HG03039 (cell line): ENCODE results near the gene TSPAN16.

Experiments
- ATAC-seq: cut with Tn5 transposase; IDR thresholded peaks from one replicate; pipeline ENCODE4 v1.9.1; 2021; ENCODE audit warnings: mild to moderate bottlenecking, moderate library complexity; ENCODE audit not compliant: unreplicated experiment

The TSPAN16 gene

DNA sequence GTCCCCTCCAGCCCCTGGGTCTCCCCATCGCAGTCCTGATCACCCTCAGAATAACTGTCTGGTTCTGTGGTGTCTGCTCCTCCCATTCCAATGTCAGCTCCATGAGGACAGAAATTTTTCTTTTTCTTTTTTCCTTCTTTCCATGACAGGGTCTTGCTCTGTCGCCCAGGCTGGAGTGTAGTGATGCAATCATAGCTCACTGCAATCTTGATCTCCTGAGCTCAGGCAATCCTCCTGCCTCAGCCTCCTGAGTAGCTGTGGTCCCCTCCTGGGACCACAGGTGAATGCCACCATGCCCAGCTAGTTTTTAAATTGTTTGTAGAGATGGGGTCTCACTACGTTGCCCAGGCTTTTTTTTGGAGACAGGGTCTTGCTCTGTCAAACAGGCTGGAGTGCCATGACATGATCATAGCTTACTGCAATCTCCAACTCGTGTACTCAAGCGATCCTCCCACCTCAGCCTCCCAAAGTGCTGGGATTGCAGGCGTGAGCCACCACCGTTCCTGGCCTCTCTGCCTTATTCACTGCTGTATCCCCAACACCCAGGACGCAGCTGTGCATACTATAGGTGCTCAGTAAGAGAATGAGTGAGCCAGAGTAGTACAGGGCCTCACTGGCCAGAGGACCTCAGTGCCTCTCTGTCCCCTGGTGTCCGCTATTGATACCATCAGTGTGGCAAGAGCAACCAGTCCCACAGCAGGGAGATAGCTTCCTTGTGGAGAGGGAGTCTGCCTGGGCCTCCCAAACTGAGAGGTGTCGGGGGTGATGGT lies 28.5 kb upstream of the TSPAN16 start:
- ATAC-seq: no peak

DNA sequence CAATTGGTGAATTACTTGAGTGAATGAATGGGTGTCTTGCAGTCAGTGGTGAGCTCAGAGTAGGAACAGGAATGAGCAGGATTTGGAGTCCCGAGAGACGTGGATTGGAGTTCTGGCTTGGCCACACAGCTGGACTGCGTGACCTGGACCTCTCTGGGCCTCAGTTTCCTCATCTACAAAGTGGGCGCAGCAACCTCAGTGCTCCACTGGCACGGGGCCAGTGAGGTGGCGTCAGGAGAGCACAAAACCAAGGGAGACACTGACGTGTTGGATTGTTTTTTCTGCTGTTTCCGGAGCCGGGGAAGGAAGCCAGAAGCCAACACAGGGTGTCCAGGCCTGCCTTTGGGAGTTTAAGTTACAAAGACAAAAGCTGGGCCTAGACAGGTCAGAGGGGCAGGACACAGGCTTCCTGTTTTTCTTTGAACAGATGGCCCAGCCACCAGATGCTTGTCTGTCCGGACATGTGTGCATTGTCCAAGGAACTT lies 27.1 kb upstream of the TSPAN16 start:
- no peak for ATAC-seq

DNA sequence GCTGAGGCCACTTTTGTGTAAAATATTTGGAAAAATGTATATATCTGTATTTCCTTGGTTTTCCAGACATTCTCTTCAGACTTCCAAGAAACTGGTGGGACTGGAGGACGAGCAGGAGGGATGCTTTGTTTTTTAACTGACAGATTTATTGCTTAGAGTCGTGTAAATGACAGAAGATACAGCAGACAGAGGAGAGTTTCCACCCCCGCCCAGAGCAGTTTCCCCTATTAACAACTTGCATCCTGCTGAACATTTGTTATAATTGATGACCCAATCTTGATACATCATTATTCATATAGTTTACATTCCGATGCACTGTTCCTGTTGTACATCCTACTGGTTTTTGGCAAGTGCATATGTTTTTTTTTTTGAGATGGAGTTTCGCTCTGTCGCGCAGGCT lies 26.6 kb upstream of the TSPAN16 start:
- ATAC-seq: no peak

DNA sequence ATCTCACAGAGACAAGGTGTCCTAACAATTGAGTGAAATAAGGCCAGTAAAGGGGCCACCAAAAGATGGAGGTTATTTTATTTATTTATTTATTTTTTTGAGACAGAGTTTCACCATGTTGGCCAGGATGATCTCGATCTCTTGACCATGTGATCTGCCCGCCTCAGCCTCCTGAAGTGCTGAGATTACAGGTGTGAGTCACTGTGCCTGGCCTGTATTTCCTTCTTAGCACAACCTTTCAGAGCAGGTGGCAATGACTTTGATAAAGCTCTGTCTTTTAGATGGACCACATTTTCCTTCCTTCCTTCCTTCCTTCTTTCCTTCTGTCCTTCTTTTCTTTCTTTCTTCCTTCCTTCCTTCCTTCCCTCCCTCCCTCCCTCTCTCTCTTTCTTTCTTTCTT lies 22.7 kb upstream of the TSPAN16 start:
- ATAC-seq: no peak

DNA sequence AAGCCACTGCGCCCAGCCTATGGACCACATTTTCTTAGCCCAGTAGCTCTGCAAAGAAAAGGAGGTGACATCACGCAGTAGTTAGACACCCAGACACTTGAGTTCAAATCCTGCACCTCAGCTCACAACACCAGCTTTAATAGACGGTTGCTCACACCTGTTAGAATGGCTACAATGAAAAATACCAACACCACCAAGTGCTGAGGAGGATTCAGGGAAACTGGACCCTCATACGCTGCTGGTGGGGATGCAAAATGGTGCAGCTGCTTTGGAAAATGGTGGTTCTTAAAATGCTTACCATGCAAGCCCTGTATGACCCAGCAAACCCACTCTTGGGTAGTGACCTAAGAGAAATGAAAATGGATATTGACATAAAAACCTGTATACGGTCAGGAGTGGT lies 22.0 kb upstream of the TSPAN16 start:
- no peak for ATAC-seq

DNA sequence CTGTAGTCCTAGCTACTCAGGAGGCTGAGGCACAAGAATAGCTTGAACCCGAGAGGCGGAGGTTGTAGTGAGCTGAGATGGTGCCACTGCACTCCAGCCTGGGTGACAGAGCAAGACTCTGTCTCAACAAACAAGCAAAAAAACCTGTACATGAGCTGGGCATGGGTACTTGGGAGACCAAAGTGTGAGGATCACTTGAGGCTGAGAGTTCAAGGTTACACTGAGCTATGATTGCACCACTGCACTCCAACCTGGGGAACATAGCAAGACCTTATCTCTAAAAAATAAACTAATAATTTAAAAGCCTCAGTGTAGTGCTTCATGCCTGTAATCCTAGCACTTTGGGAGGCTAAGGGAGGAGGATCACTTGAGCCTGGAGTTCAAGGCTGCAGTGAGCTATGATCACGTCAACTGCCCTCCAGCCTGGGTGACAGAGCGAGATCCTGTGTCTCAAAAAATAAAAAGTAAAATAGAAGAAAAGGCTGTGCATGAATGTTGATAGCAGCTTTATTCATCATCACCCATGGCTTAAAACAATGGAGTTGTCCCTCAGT lies 21.4 kb upstream of the TSPAN16 start:
- no peak for ATAC-seq

DNA sequence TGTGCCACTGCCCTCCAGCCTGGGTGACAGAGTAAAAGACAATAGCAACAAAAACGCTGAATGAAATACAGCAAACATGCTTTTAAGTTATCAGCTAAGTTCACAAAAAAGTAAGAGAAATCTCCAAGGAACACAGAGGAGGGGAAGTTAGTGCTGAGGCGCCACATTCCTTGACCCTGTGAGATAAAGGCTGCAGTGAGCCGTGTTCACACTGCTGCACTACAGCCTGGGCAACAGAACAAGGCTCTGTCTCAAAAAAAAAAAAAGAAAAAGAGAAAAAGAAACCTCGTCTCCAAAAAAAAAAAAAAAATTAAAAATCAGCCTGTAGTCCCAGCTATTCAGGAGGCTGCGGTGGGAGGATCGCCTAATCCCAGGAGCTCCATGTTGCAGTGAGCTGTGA lies 17.3 kb upstream of the TSPAN16 start:
- no peak for ATAC-seq

DNA sequence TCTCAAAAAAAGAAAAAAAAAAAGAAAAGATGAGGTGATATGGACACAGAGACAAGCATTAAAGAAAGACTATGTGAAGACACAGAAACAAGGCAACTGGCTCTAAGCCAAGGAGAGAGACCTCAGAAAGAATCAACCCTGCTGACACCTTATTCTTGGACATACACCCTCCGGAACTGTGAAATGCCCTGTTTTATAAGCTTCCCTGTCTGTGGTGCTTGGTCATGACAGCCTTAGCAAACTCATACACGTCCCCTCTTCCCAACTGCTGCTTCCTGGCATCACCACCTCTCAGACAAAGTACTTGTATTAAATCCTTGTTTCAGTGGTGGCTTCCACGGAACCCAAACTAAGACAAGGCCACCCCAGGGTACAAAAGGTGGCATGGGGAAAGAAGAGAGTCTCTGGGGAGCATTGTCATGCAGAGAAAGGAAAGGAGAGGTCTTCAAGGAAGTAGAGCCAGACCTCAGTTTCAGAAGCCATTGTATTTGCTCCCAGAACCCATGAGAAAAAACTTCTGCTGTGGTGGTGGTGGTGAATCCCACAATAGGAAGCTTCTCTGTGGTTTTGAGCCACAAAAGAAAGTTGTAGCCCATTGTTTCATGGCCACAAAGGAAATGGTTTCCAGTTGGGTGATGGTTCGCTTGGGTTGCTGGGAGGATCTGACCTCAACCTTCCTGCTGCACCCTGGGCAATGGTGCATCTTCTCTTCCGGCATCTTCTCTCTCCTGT lies 16.3 kb upstream of the TSPAN16 start:
- ATAC-seq: no peak

DNA sequence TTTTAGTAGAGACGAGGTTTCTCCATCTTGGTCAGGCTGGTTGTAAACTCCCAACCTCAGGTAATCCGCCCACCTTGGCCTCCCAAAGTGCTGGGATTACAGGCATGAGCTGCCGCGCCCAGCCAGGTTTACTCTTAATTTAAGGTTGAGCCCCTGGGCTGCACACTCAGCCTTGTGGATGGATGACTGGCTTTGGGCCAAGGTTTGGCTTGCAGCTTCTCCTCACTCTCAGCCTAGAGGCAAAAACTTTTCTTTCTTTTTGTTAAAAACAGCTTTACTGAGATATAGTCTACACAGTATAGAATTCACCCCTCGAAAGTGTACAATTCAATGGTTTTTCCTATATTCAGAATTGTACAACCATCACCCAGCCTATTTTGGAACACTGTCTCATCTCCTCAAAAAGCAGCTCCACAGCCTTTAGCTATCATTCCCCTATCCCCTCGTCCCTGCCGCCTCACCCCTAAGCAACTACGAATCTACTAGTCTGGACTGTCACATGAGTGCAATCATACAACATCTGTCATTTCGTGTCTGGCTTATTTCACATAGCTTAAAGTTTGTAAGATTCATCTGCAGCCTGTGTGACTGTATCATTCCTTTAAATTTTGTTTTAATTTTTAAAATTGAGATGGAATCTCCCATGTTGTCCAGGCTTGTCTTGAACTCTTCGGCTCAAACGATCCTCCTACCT lies 14.5 kb upstream of the TSPAN16 start:
- ATAC-seq: no peak

DNA sequence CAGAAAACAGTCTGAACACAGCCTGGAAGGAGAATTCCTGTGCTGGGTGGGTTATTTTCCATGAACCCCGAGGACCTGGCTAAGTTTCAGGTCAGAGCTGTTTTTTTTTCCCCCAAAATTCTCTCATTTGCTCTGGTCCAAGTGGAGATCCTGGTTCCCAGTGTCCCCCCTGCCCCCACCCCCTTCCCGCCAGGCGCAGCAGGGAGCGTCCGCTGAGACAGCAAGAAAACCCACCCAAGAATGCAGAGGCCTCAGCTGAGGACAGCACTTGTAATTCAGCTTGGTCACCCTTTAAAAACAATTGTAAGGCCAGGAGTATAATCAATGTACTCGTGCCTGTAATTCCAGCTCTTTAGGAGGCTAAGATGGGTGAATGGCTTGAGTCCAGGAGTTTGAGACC lies 11.4 kb upstream of the TSPAN16 start:
- no peak for ATAC-seq

DNA sequence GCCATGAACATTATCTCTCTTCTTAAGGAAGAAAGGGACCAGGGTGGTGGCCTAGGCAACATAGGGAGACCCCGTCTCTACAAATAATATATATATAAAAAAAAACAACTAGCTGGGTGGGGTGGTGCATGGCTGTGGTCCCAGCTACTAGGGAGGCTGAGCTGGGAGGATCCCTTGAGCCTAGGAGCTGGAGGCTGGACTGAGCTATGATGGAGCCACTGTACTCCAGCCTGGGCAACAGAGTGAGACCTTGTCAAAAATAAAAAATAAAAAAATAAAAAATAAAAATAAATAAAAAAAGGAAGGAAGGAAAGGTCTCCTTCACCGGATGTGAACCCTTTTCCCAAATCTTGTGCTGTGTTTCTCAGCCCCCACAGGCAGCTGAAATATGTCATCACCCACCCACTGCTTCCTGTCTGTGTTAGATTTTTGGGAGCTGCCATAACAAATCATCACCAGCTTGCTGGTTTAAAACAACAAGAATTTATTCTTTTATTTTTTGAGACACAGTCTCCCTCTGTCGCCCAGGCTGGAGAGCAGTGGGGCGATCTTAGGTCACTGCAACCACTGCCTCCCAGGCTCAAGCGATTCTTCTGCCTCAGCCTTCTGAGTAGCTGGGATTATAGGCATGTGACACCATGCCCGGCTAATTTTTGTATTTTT lies 9.5 kb upstream of the TSPAN16 start:
- no peak for ATAC-seq

DNA sequence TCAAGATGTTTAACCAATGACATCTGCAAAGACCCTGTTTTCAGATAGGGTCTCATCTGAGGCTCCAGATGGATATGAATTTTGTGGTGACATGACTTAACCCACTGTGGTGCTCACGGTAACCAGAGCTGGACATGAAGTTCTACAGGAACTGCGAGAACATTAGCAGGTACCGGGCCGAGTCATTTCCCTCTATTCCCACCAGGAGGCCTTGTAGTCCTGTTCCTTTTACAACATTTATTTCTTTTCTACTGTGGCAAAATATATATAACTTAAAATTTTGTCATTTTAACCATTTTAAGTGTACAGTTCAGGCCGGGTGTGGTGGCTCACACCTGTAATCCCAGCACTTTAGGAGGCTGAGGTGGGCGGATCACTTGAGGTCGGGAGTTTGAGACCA lies 7.6 kb upstream of the TSPAN16 start:
- ATAC-seq: no peak

DNA sequence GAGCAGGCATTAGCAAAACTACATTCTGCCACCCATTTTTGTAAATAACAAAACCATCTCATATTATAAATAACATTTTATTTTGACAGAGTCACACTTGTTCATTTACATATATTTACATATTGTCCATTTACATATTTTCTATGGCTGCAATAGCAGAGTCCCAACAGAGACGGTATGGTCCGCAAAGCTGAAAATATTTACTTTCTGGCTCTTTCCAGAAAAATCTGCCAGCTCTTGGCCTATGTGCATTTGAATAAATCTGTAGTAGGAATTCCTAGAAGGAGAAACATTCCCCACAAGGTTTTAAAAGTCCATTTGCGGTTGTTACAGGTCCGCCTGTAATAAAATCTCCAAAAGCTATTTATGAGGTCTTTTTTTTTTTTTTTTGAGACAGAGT lies 5.7 kb upstream of the TSPAN16 start:
- ATAC-seq: no peak

DNA sequence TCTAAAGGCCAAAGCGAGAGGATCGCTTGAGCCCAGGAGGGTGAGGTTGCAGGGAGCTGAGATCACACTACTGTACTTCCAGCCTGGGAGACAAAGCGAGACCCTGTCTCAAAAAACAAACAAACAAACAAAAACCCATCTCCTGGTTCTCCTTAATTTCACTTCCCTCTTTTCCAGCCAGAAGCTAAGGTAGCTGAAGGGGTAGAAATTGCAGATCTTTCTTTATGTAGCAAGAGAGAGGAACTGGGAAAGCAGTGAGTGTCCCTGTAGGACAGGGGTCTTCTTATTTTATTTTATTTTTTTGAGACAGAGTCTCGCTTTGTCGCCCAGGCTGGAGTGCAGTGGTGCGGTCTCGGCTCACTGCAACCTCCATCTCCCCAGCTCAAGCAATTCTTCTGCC lies 4.5 kb upstream of the TSPAN16 start:
- ATAC-seq: no peak

DNA sequence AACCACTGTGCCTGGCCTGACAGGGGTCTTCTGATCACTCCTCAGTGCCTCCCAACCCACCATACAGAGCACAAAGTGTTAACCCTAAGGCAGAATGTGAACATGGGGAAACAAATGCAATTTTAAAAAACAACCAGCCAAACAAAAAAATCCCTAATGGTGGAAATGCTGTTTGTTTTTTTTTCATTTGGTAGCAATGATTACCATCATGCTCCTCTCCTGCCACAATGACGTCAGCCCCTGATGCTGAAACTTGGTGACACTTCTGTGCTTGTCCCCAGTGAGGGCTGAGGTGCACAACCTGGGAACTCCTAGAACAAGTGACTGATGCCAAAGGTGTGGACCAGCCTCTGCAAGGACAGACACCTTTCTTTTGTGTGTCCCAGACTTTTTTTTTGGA lies 4.0 kb upstream of the TSPAN16 start:
- no peak for ATAC-seq

DNA sequence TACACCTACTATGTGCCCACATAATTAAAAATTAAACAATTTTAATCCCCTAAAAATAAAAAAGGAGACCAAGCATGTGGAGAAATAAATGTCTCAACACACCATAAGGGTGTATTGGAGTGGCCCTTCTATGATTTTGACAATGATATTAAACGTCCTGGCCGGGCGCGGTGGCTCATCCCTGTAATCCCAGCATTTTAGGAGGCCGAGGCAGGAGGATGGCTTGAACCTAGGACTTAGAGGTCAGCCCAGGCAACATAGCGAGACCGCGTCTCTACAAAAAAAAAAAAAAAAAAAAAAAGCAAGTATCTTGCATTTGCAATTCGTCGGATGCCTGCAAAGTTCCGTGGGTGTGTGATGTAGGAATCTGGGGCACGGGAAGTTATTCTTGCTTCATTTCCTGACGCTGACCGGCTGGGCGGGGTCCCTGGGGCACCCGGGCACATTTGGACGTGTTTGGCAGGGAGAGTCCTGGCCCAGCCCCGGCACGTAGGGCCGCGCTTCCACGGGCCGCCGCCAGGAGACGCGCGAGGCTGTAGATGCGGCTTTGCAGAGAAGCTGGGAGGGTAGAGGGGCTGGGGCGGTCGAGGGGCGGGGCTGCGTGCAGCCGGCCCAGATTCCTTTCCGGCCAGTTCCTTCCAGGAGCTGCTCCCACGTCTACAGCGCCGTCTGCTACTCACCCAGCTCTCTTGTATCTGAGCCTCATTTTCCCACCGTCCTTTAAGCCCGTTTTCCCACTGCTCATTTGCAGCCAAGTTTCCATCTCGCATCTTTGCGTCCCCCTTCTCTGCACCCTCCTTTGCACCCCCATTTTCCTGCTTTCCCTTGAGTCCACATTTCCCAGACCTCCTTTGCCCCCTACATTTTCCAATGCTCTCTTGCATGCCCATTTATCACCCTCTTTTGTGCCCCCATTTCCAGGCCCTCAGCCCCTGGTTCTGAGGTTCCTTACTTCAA lies 2.2 kb upstream of the TSPAN16 start:
- ATAC-seq: peak; percentile 51

DNA sequence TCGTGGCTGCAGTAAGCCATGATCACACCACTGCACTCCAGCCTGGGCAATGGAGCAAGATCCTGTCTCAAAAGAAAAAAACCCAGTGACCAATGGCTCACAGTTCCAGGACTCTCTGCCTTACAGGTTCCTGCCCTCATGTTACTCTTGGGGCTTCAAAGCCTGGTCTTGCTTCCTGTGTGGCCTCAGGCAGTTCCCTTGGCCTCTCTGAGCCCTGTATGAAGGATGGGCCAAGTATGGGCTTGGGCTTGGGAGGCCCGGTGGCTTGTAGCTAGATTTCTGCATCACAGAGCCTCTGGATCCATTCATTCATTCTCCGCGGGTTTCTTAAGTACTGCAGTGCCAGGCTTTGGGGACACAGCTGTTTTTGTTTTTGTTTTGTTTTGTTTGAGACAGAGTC lies 780 bp upstream of the TSPAN16 start:
- ATAC-seq: no peak

DNA sequence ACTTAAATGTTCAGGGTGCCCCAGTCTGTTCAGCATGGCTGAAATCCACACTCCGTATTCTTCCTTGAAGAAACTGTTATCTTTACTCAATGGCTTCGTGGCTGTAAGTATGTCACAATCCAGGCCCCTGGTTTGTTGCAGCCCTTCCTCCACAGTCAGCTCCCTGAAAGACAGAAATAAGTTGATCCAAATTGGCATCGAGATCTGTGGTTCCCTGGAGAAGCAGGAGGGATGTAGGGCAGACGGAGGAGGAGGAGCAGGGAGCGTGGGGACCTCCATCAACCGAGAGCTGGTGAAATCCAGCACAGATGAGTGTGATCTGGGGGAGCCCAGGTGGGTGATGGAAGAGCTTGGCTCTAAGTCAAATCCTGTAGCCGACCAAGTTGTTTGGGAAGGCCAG lies 304 bp downstream of the TSPAN16 start:
- no peak for ATAC-seq

DNA sequence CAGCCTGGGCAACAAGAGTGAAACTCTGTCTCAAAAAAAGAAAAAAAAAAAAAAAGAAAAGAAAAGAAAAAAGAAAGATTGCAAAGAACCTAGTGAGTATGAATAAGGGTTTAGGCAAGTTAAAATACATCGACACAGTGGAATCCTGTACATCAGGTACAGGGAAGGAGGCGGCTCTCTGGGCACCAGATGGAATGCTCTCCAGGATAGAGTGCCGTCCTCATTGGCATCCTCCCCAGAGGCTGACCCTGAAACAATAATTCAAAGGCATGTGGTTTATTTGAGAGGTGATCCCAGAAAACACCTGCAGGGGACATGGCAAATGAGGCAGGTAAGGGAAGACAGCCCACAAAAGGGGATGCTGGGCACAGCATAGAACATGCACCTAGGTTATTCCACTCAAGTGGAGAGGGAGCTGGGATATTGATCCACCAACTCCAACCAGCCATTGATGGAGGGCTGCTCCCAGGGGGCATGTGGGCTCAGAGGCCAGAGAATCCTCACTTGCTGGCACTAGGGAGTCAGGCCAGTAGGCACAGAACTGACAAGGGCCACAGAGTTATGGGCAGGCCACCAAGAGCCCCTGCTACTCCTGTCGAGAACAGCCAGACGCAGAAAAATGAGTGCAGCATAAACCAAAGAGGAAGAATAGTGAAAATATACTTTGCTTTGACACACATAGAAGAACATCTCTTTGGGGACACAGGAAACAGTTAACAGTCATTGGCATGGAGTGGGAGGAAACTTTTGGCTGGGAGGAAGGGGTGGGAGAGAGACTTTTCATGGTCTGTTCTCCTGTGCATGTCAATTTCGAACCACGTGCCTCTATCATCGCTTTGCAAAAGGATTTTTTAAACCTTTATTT lies 4.2 kb downstream of the TSPAN16 start:
- ATAC-seq: no peak
